Glomerular visceral epithelial cell (primary cell): ENCODE measurements around the gene CLMN.
"Not testable (repeated sequence)": the region's sequence is repeated elsewhere in the genome, so short reads cannot be mapped to it uniquely, and the experiment has no call there.

ENCODE experiments used
- DNase-seq: peaks from one replicate; pipeline ENCODE4 v3.0.0-alpha.2; 2016; ENCODE audit errors: extremely low spot score

CLMN gene

GRCh38 chr14:95192311-95192710 lies 127.4 kb downstream of the CLMN start:
- no peak for DNase-seq

GRCh38 chr14:95191445-95192199 lies 128.1 kb downstream of the CLMN start:
- no peak for DNase-seq

- no peak for DNase-seq
Observed at GRCh38 chr14:95190857-95191256, 128.9 kb downstream of the CLMN start.

GRCh38 chr14:95190346-95190840 lies 129.3 kb downstream of the CLMN start:
- DNase-seq, result no peak

GRCh38 chr14:95189367-95190132 lies 130.2 kb downstream of the CLMN start:
- DNase-seq, result no peak

GRCh38 chr14:95188380-95188779 lies 131.3 kb downstream of the CLMN start:
- no peak for DNase-seq

- no peak for DNase-seq
Observed at GRCh38 chr14:95185767-95186392, 133.8 kb downstream of the CLMN start.

- DNase-seq, result no peak
Observed at GRCh38 chr14:95185033-95185766, 134.5 kb downstream of the CLMN start.

- DNase-seq, result no peak
Observed at GRCh38 chr14:95184413-95184790, 135.3 kb downstream of the CLMN start.

GRCh38 chr14:95183532-95184412 lies 135.9 kb downstream of the CLMN start:
- no peak for DNase-seq

GRCh38 chr14:95183082-95183481 lies 136.6 kb downstream of the CLMN start:
- DNase-seq, result no peak

- DNase-seq, result no peak
Observed at GRCh38 chr14:95182379-95182778, 137.3 kb downstream of the CLMN start.

- DNase-seq, result no peak
Observed at GRCh38 chr14:95180966-95181741, 138.6 kb downstream of the CLMN start.

GRCh38 chr14:95175670-95176069 lies 144.0 kb downstream of the CLMN start:
- DNase-seq, result not testable (repeated sequence)

GRCh38 chr14:95174184-95174792 lies 145.4 kb downstream of the CLMN start:
- DNase-seq, result no peak

- no peak for DNase-seq
Observed at GRCh38 chr14:95173518-95173917, 146.2 kb downstream of the CLMN start.

GRCh38 chr14:95167177-95167576 lies 152.5 kb downstream of the CLMN start:
- no peak for DNase-seq

- no peak for DNase-seq
Observed at GRCh38 chr14:95165517-95165916, 154.2 kb downstream of the CLMN start.

GRCh38 chr14:95164506-95164905 lies 155.2 kb downstream of the CLMN start:
- no peak for DNase-seq

GRCh38 chr14:95163666-95164065 lies 156.0 kb downstream of the CLMN start:
- DNase-seq, result no peak
